ENCODE data around the gene SYNE1.
A peak's percentile ranks its signal among the peaks of the same experiment; 100 is the strongest.
"Not testable (repeated sequence)": the region's sequence is repeated elsewhere in the genome, so short reads cannot be mapped to it uniquely, and the experiment has no call there.

The SYNE1 gene

DNA sequence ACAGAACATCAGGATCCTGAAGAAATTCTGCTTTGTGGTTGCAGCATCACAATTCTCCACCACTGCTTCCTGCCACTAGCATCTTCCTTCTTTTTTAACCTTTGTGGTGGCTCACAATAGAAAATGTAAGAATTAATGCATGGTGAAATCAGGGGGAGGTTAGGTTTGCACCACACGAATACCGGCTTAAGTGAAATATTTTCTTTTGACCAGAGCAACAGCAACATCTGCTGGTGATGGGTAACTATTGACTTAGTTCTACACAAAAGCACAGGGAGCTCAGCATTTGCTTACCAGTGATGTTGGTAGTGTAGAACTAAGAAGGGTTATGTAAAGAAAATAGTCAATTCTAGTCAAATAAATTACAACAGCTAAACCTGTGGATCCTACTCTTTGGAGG is 280.5 kb downstream of the SYNE1 start:
- DNase-seq = no peak

DNA sequence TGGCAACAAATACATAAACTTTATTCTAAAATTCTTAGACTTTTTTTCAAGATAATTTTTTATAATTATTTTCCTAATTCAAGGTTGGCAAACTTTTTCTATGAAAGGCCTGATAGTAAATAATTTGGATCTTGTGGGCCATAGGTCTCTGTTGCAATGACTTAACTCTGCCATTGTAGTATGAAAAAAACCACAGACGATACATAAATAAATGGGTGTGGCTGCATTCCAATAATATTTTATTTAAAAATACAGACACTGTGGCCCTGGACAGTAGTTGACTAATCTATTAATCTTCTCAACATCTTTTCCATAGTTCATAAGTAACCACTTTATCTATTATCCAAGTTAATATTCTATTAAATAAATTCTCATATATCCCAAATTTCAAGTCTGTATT is 281.1 kb downstream of the SYNE1 start:
- DNase-seq = no peak

DNA sequence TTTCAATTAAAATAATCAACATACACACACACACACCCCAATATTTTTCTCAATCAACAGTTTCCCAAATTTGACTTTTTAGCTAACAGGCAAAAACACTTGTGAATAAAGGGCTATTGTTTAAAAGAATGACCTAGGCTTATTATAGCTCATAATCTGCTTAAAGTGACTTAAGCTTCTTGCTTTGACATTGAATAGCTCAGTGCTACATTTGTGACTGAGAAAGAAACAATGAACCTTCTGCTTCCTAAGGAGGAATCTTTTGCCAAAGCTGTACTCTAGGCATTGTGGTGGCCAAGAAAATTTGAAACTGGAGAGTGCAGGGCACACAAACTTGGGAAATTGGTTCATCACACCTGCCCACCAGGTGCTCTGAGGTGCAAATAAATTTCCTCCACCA is 282.0 kb downstream of the SYNE1 start:
- no peak for DNase-seq

DNA sequence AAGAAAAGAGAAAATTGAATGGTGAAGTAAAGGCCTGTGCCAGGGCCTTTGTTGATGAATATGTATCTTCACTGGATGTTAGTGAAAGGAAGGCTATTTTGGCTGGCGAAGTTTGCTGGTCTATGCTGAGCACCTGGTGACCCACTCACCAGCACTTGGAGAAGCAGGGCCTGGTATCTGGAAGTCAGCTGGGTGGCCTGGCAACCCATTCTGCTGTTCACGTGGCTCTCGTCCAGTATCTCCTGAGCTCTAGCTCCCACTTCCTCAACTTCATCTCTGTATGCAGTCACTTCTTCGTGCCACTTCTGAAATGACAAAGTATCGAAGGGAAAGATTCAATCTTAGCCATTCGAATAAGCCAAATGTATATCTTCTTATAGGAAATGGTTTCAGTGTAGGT is 283.7 kb downstream of the SYNE1 start:
- no peak for DNase-seq

DNA sequence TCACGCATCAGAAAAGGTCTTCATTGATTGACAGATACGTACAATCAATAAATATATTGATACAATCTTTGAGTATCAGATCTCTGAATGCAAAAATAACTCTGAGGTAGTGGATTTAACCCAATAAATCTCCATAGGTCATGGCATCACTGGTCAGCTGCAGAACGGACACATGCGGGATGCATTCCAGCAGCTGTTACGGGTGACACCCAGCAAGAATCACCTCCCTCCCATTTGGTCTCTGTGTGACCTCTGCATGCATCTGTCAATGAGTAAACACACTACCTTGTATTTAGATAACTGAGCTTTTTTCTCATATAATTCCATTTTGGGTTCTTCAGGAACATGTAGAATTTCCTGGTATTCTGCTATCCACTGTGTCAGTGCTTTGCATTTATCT is 285.4 kb downstream of the SYNE1 start:
- DNase-seq = no peak

DNA sequence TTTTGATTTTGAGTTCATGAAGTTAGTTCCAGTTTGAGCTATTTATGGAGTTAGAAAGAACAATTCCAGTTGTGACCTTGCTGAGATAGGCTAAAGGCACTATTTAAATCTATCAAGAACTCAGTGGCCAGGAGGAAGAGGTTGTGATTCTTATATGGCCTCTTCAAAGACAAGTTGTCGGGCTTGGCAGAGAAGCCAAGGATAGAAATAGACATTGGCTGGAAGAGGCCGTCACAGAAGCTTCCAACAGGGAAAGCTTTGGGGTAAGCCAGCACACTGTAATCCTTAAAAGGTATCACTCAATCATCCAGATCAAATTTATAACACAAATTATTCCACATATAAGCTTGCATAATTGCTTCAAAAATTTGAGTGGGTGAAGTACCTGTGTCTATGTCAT is 286.1 kb downstream of the SYNE1 start:
- DNase-seq = no peak

DNA sequence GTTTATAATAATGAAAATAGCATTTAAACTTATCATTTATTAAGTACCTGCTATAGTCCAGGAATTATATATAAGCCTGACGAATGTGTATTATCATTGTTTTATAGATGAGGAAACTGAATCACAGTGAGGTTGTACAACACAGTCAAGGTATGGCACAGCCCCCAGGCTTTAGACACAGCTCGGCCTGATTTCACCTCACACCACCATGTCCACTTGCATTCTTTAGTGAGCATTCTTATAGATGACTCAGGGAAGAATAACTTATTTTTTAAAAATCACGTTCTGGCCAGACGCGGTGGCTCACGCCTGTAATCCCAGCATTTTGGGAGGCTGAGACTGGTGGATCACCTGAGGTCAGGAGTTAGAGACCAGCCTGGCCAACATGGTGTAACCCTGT is 289.0 kb downstream of the SYNE1 start:
- DNase-seq = no peak

DNA sequence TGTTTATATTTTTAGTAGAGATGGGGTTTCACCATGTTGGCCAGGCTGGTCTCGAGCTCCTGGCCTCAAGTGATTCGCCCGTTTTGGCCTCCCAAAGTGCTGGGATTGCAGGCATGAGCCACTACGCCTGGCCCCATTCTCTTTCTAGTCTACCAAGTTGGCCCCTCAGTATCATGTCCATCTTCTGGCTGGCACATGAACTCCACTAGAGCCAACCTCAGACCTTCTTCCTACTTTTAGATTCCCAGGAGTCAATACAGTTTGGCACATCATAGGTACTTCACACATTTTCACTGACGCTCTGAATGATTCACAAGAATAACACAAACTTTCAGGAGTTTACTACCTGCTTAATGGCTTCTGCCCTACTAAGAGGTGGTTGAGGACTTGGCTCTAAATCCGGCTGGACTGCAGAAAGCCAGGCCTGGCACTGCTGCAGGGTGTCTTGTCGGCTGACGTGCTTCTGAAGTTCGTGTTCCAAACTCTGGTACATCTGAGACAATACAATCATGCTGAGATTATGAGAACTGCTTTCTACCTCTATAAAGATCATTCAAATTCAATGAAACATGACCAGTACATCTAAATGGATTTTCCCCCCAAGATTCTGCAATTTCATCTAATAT is 293.3 kb downstream of the SYNE1 start:
- no peak for DNase-seq

DNA sequence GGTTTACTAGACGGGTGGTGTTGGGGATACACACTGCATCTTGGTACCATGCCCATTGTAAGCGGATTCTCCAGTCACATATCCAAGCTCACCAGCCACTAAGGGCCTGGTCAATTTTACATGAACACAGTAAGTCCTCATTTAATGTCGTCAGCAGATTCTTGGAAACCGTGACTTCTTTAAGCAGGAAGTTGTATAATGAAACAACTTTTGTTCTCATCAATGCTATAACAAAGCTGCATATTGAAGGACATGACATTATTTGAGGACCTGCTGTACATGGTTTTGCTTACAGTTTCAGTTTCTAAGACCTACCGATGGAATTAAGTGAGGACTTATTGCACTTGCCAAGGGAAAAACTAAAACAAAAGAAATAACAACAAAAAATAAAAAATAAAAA is 295.6 kb downstream of the SYNE1 start:
- no peak for DNase-seq

DNA sequence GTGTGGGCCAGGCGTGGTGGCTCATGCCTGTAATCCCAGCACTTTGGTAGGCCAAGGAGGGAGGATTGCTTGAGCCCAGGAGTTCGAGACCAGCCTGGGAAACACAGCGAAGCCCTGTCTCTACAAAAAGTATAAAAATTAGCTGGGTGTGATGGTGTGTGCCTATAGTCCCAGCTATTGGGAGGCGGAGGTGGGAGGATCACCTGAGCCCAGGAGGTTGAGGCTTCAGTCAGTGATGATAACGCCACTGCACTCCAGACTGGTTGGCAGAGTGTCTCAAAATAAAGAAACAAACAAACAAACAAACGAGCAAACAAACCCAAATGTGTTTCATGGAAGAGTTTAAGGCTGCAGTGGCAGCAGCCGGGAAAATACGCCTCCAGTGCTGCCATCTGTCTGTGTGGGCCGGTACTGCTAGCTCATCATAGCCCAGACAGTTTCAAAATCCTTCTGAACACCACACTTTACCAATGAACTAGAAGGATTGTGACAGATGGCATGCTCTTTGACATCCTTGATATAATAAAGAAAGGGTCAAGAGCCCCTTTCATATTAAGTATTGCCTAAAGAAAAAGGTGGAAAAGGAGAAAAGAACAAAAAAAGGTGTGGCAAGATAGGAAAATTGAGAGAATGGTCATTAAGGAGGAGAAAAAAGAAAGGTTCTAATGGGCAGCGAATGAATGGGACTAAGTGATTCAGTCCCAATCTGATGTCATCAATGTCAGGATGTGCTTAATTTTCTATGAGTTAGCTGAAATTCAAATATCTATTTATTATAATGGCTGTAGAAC is 298.6 kb downstream of the SYNE1 start:
- DNase-seq = peak; percentile 5

DNA sequence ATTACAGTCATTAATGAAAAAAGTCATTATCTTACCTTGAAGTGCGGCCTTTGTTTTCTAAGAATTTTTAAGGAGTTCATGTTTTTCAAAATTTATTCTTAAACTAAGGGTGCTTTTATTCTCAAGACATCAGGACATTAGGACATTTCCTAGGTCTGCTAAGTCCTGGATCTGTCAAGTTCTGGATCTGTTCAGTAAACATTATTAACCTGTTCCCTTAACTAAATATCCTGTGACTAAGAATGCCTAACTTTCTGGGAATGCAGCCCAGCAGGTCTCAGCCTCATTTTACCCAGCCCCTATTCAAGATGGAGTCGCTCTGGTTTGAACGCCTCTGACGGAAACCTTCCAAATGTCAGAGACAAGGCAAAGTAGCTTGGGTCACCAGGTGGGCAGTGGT is 302.6 kb downstream of the SYNE1 start:
- no peak for DNase-seq

DNA sequence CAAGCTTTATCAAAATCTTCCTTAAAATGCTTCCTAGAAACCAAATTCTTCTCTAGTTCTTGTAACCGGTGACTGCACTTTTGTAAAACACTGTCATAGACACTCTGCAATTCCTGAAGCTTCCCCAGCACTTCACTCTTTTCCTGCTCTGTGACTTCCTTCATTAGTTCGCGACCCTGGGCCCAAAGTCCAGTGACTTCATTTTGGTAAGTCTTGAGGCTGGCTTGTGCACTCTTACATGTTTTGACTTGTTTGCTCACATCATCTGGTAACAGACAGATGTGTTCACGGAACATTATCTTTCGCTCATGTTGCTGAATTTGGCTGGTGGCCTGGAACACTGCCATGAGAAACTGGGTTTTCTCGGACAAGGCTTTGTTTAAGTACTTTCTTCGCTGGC is 306.2 kb downstream of the SYNE1 start:
- DNase-seq = no peak

DNA sequence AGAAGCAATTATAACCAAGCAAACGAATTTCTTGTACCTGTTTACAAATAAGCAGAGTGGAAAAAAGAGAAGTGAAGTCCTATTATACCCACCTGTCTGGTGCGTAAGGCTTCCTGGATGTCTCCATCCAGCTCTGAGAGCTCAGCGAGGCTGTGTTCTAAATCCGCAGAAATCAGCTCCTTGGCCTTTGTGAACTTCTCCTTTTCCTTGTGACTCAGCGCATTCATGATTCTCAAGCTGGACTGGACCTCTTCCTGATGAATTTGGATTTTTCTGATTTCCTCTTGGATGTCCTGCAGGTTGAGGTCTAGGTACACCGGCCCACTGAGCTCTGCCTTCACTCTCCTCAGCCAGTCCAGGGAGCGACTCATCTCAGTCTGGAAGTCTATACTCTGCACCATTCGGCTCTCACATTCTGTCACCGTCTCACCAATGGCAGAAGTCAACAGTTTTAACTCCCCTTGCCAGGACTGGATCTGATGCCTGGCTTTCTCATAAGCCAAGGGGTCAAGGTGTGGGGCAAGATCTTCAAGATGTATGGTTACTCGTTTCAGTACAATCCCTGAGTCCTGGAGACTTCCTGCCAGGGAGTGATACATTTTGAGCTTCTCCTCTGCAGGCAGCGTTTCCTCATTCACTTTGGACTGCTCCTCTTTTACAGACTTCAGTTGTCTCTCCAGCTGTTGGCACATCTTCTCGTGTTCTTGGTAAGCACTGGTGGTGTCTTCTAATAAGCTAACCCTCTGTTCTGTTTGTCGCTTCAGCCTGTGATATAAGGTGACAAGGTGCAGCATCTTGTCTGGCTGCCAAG is 307.3 kb downstream of the SYNE1 start:
- DNase-seq = no peak

DNA sequence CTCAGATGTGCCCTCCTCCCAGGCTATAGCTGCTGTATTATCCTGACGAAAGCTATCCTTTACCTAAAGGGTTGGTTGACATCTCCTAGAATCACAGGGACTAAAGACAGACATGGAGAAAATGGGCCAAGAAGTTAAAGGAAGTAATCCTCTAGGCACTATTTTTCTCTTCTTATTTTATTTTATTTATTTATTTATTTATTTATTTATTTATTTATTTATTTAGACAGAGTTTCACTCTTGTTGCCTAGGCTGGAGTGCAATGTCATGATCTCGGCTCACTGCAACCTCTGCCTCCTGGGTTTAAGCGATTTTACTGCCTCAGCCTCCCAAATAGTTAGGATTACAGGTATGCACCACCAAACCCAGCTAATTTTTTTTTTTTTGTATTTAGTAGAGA is 309.0 kb downstream of the SYNE1 start:
- DNase-seq = not testable (repeated sequence)

DNA sequence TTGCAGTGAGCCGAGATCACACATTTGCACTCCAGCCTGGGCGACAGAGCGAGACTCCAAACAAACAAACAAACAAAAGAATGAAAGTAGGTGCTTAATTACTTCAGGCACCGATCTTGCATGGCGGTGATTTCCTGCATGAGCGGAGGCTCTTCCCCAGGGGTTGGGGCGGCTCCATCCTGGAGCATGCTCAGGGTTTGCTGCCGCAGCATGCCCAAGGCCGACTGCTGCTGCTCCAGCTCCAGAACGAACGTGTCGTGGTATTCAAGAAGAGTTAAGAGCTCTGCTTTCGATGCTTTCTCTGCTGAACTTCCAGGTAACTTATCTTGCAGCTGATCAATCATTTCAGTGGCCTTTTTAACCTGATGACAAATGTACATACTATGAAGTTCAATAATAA is 313.8 kb downstream of the SYNE1 start:
- DNase-seq = no peak

DNA sequence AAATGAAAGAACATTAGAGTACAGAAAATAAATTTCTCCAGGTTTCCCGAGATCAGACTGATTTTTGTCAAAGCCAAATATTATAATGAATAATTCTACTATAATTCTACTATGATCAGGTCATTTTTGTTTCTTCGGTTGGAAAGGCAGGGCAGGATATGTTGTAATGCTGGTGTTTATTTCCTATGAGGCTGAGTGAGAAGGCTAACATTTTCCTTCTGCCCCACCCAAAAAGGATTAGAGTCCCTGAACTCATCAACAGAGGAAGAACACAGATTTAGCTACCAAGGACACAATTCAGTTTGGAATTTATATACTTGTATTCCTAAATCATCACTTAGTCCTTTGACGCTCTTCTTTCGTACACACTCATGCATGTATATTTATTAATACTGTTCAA is 318.9 kb downstream of the SYNE1 start:
- DNase-seq = no peak

DNA sequence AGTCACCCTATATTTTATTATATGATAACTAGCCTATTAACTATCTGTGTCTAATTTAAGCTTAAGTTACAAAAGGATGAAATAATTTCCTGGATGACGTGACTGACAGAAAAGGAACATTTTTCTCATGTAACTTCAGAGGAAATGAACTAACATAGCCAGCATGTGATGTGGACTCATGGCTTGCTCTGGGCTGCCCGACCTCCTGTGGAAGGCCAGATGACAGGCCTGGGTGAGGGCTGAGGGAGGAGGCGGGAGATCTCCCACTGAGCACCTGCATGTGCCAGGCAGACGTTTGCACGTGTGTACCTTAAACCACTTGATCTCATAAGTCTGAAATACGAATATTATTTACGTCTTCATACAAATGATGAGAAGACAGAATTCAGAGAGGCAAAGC is 321.1 kb downstream of the SYNE1 start:
- DNase-seq = no peak

DNA sequence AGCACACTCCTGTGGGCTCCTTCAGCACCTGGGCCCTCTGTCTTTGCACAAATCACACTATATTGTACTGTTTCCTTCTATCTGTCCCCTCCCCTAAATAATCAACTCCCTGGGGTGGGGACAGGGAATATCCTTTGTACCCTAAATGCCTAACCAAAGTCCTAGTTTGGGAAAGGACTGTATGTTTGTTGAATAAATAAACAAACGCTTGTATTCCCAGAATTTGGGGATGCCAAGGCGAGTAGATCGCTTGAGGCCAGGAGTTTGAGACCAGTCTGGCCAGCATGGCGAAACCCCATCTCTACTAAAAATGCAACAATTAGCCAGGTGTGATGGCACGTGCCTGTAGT is 322.7 kb downstream of the SYNE1 start:
- no peak for DNase-seq

DNA sequence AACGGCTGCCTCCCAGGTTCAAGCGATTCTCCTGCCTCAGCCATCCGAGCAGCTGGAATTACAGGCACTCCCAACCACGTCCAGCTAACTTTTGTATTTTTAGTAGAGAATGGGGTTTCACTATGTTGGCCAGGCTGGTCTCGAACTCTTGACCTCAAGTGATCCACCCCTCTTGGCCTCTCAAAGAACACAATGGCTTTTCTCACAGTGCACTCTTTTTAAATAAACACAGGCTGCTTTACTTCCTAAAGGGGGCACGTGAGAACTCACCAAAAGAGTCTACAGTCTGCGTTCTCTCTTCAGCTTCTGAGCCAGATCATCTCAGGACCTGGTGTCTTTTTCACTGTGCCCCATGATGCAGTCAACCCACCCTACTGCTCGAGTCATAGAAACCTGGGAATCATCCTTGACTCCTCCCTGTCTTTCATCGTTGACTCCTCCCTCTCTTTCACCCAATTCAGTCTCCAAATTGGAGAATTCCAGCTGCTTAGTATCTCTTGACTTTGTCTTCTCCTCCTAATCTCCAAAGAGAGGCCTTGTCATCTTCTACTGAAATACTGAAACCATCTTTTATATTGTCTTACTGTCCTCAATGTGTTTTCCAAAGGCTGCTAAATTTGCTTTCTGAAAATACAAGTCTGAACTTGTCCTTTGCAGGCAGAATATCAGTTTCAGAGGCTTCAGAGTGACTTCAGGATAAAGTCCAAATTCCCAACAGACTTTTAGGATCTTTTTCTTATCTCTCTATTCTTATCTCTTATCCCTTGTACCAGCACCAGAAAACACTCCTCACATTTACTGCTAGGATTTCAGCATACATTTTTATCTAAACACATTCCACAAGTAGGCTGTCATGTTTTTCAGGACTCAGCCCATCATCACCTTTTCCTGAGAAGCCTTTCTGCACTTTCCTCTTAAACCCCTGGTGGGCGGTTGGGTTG is 323.4 kb downstream of the SYNE1 start:
- DNase-seq = no peak

DNA sequence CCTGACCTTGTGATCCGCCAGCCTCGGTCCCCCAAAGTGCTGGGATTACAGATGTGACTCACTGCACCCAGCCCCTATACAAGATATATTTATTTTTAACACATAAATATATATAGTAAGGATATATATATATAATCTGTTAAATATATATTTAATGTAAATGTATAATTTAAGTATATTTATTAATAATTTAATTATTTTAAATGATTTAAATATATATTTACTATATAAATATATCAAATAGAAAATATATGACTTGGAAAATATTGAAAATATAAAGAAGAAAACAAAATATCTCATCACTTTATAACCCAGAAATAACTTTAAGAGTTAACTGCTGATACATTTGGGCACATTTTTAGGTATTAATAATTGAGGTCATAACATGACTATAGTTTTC is 324.7 kb downstream of the SYNE1 start:
- no peak for DNase-seq

DNA sequence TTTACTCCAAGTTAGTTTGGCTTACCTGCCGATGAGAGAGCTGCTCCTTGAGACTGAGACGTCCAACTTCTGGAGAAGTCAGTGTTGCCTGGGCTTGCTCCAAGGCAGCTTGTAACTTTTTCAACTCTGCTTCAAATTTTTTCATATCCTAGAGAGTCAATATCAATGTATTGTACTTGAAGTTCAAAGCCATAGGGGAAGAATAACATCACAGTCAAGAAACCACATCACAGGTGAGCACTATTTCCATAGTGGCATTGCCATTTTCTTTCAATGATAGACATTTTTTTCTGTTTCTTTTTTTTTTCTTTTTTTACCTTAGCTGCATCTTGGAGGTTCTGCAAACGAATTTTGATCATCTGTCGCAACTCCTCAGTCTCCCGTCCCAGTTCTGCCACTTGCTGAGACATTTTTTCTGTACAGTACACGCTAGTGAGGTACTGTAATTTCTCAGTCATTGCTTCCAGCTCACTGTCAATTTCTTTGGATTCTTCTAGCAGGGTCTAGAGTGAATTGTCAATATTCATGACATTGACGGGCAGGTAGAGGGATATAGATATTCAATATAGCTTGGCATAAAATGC is 326.7 kb downstream of the SYNE1 start:
- DNase-seq = no peak

DNA sequence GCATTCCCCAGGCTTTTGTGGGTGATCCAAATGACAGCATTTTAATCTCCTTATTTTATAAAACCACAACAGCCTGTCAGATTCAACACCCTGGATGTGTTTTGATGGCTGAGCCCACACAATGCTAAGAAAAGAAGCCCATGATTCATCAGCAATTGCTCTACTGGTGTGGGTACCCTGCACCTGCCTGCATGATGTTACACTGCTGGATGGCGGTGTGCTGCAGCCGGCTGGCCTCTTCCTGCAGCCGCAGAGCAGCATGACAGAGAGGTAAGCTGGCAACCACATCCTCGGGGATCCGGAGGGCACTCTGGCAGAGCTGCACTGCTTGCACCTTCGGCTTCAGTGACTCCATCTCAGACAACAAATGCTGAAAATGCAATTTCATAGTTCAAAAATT is 327.5 kb downstream of the SYNE1 start:
- no peak for DNase-seq

DNA sequence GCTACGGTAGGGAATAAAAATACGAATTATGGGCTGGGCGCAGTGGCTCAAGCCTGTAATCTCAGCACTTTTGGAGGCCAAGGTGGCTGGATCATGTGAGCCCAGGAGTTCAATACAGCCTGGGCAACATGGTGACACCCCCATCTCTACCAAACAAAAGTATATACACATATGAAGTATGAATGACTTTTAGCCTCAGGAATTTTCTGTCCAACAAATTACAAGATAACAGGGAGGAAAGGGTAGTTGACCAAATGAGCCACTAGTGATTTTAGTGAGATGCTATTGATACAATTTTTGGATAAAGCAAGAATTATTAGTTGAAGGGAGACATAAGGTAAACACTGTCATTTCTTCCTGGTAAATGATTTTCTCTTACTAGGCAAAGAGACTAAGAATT is 328.2 kb downstream of the SYNE1 start:
- no peak for DNase-seq
